HFFc6 (cell line): ENCODE results near the gene CENPV. TPM values are rescaled to one million over a fixed set of nuclear protein-coding genes. Genes with fewer than 3 reads are reported as not detected.

Source experiments
- DNase-seq: peaks from one replicate; pipeline ENCODE4 v3.0.0-alpha.2; 2018
- H3K27ac Mint-ChIP-seq: 2 replicates; pipeline ENCODE4 v1.8.0; 2020; ENCODE audit warnings: mild to moderate bottlenecking, mixed read lengths
- H3K27me3 Mint-ChIP-seq: 2 replicates; pipeline ENCODE4 v1.8.0; 2021; ENCODE audit warnings: mild to moderate bottlenecking, moderate library complexity, mixed read lengths; ENCODE audit not compliant: insufficient read depth
- H3K36me3 Mint-ChIP-seq: 2 replicates; pipeline ENCODE4 v1.8.0; 2021; ENCODE audit warnings: low read depth, mixed read lengths
- H3K4me1 Mint-ChIP-seq: 2 replicates; pipeline ENCODE4 v1.8.0; 2020; ENCODE audit warnings: low read depth, mixed read lengths
- H3K4me3 Mint-ChIP-seq: 2 replicates; pipeline ENCODE4 v1.8.0; 2020; ENCODE audit warnings: mild to moderate bottlenecking, moderate library complexity, mixed read lengths
- H3K9me3 Mint-ChIP-seq: 2 replicates; pipeline ENCODE4 v1.8.0; 2020; ENCODE audit warnings: mild to moderate bottlenecking, mixed read lengths
- total RNA-seq, 6 experiments: library from RNA; stranded (reverse); fragmentation: NEBNext Ultra II Directional; extraction: Animal tissue kit (Norgen Biotek cat#: 25700); gene quantifications; 2 replicates in 1 of 6; 3 replicates in 5 of 6; pipeline ENCODE4 v1.2.3, GENCODE V29; 2021
- TF ChIP-seq, protein P1 (sequence below): fragments of 200-600 bp; sonication (generic); IDR thresholded peaks from 2 replicates; pipeline ENCODE4 v1.5.0; 2021; ENCODE audit warnings: antibody characterized with exemption, mild to moderate bottlenecking

The CENPV gene
- total RNA-seq, 6 experiments from 2014 or later: 12.2 to 22.4 (median 15.2) TPM

DNA sequence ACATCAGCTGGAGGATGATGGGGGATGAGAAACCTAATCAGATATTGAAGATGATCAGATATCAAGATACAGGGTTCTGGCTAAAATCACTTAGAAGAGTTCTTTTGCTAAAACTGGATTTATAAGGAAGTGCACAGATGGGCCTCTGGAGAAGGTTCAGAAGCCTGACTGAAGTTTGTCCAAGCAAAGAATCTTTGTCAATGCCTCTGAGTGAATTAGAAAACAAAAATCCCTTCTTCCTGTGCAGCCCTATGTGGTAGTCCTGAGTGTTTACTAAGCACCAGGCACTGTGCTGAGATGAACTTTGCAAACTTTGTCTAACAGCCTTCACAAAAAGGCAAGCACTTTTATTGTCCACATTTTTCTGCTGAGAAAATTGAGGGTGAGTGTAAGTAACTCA is 11.4 kb upstream of the CENPV start:
- Mint-ChIP-seq H3K27me3 (no peaks in the 10 kb centered on the region; the same call in 1 of the 2 replicates), H3K9me3 (no peaks in the 10 kb centered on the region), H3K36me3 (no peaks in the 10 kb centered on the region), H3K4me1 (no peaks in the 10 kb centered on the region), H3K27ac (no peak overlapping the region), H3K4me3 (no peak overlapping the region)
- TF ChIP-seq, protein P1, sequence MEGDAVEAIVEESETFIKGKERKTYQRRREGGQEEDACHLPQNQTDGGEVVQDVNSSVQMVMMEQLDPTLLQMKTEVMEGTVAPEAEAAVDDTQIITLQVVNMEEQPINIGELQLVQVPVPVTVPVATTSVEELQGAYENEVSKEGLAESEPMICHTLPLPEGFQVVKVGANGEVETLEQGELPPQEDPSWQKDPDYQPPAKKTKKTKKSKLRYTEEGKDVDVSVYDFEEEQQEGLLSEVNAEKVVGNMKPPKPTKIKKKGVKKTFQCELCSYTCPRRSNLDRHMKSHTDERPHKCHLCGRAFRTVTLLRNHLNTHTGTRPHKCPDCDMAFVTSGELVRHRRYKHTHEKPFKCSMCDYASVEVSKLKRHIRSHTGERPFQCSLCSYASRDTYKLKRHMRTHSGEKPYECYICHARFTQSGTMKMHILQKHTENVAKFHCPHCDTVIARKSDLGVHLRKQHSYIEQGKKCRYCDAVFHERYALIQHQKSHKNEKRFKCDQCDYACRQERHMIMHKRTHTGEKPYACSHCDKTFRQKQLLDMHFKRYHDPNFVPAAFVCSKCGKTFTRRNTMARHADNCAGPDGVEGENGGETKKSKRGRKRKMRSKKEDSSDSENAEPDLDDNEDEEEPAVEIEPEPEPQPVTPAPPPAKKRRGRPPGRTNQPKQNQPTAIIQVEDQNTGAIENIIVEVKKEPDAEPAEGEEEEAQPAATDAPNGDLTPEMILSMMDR: no peak
- no peak for DNase-seq

DNA sequence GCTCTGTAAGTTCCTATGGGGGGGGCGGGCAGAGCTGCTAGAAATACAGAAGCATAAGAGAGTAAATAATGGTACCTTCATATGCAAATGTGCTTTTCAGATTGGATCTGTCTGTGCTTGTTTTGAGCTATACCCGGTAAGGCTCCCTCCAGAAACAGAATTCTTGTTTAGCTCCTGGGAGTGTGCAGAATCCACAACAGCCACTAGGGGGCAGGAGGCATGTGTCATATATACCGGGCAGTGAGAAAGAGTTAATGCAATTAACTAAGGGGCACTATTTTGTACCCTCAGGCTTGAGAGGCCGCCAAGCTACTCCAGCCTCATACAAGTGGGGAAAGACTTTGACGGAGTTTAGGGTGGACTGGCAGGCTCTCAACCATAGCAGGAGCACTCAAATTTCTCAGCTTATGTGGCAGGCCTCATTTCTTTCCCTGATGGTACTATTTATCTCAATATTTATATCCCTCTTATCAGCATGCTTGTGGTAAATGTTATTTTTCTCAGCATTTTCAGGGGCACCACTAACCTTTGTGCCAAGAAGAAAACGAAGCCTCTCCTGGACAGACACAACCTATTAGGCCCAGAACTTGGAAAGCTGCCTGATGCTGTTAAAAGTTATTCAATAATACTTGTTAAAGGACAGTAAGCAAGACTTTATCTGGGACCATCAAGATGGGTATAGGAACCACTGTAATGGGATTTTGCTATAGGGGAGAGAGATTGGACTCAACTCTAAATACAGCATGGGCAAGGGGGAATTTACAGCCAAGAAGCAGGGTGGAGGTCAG is 10.7 kb upstream of the CENPV start:
- Mint-ChIP-seq H3K27me3 (no peaks in the 10 kb centered on the region; the same call in 1 of the 2 replicates), H3K27ac (peak overlapping the region; percentile 36; the same call in 1 of the 2 replicates), H3K4me3 (no peak overlapping the region), H3K9me3 (no peaks in the 10 kb centered on the region), H3K4me1 (no peaks in the 10 kb centered on the region), H3K36me3 (no peaks in the 10 kb centered on the region)
- DNase-seq: peak; percentile 47
- TF ChIP-seq, protein P1: peak; percentile 98

DNA sequence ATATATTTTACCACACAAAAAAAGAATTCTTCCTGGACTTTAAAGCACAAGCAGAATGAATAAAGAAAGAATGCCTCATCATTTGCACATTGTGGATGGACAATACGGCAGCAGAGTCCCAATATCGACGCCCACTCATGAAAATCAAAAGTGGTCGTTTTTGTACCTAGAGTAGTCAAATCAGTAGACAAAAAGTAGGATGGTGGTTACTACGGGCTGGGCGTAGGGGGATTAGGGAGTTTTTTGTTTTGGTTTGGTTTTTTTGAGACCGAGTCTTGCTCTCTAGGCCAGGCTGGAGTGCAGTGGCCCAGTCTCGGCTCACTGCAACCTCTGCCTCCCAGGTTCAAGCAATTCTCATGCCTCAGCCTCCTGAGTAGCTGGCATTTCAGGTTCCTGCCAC is 8.6 kb upstream of the CENPV start:
- no peak overlapping the region for H3K27ac Mint-ChIP-seq
- no peaks in the 10 kb centered on the region for H3K9me3 Mint-ChIP-seq
- H3K4me3 Mint-ChIP-seq: no peak overlapping the region
- H3K4me1 Mint-ChIP-seq: no peaks in the 10 kb centered on the region
- peaks cover 6% of the 10 kb centered on the region for H3K27me3 Mint-ChIP-seq
- TF ChIP-seq, protein P1: no peak
- no peak for DNase-seq
- H3K36me3 Mint-ChIP-seq: no peaks in the 10 kb centered on the region

DNA sequence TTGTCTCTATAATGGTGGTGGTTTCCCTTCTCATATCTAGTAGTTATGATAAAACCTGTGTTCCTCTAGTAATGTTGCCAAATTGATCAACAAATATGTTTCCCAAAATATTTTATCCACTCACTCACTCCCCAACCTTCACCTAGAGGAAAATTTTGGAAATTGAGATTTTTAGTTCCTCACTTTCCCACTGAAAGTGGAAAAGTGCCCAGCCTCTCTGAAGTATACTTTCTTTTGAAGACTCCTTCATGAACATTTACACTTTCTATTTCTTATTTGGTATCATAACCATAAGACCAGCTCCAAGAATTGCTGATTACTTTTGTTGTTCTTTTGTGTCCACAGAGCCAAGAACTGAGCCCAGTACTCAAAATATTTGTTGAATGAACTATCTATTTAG is 5.1 kb upstream of the CENPV start:
- DNase-seq: no peak
- H3K4me1 Mint-ChIP-seq: no peaks in the 10 kb centered on the region
- no peak overlapping the region for H3K27ac Mint-ChIP-seq
- peaks cover 6% of the 10 kb centered on the region for H3K27me3 Mint-ChIP-seq
- TF ChIP-seq, protein P1: no peak
- no peak overlapping the region for H3K4me3 Mint-ChIP-seq
- H3K36me3 Mint-ChIP-seq: no peaks in the 10 kb centered on the region; the same call in 1 of the 2 replicates
- H3K9me3 Mint-ChIP-seq: no peaks in the 10 kb centered on the region

DNA sequence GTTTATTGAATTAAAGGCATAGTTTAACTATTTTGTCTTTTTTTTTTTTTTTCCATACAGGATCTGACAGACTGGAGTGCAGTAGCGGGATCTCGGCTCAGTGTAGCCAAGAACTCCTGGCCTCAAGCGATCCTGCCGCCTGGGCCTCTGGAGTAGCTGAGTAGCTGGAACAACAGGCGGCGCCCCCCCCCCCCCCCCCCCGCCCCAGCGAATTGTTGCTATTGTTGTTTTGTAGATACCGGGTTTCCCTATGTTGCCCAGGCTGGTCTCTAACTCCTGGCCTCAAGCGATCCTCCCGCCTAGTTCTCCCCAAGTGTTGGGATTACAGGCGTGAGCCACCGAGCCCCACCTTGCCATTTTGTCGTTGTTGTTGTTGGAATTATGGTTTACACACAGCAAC is 1.3 kb upstream of the CENPV start:
- Mint-ChIP-seq H3K4me1 (peaks cover 15% of the 10 kb centered on the region), H3K9me3 (no peaks in the 10 kb centered on the region), H3K36me3 (no peaks in the 10 kb centered on the region; the same call in 1 of the 2 replicates), H3K27me3 (peaks cover 13% of the 10 kb centered on the region), H3K4me3 (peak overlapping the region; percentile 53; the same call in 1 of the 2 replicates), H3K27ac (no peak overlapping the region)
- TF ChIP-seq, protein P1: no peak
- no peak for DNase-seq
